Measurements from ENCODE around the gene ELOB.
"Not testable (repeated sequence)": the region's sequence is repeated elsewhere in the genome, so short reads cannot be mapped to it uniquely, and the experiment has no call there.

Gene ELOB

GRCh38 chr16:2745116-2745890, 31.8 kb downstream of the ELOB start:
- no peak for DNase-seq

DNA sequence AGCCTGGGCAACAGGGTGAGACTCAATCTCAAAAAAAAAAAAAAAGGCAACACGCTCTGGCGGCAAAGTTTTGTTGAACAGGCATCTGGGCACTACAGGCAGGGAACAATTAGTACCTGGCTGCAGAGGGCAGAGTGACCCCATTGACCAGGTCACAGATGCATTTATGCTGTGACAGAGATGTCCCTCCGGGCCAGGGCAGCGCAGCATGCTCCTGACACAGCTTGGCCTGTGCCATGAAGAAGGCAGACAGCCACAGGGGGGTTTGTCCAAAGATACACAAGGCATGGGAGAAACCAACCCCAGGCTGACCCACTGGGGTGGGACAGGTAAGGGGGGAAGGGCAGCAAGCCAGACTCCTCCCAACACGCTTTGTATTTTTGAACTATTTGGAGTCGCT, 32.4 kb downstream of the ELOB start:
- DNase-seq = no peak

GRCh38 chr16:2743007-2743810, 33.9 kb downstream of the ELOB start:
- no peak for DNase-seq

- no peak for DNase-seq
These were observed 34.6 kb downstream of the ELOB start for GRCh38 chr16:2742323-2743006.

- no peak for DNase-seq
These were observed 35.9 kb downstream of the ELOB start for GRCh38 chr16:2741168-2741567.

GRCh38 chr16:2740476-2740875, 36.6 kb downstream of the ELOB start:
- no peak for DNase-seq

DNA sequence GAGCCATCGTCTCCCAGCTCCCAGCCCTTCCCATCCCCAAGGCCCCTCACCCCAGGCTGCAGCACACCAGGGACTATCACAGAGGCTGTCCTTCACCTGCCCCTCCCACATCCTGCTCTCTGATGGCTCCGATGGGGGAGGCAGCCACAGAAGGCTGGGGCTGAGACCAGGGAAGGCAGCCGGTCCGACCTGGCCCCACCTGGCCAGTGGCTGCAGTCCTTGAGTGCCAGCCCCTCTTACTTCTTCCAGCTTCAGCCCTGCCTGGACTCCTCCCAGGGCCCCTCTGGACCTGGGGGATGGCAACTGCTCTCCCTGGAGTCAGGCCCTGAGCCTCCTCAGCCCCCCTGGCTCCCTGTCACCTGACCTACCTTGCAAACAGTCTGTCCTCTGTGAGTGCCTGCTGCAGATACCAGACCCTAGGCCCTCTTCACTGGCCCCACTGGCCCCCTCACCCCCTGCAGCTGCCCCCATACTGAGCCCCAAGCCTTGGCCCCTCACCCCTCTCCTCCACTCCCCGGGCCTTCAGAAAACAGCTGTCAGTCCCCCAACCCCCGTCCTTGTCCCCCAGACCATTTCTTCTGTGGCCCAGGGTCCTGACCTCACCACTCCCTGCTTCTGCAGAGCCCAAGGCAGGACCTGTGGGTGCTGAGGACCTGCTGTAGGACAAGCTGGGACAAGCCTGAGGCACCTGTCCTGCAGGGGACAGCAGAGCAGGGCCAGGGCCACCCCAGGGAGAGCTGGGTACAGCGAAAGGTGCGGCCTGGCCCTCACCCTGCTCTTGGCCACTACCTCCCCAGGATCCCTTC, 37.3 kb downstream of the ELOB start:
- DNase-seq = no peak

DNA sequence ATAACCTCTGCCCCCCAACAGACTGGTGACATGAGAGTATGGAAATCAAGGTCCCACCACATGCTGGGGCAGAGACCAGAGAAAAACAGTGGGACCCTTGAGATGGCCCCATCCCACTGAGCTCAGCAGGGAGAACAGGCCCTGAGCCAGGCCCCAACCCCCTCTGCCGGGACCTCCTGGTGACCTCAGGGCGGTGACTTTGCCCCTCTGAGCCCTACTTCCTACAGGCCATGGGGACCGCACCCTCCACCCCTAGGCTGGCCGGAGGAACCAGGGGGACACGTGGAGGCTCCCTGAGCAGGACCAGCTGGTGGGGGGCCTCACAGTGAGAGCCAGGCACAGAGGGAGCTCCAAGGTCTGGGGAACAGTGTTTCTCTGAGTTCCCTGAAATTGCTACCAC, 38.5 kb downstream of the ELOB start:
- no peak for DNase-seq

GRCh38 chr16:2737895-2738418, 39.1 kb downstream of the ELOB start:
- DNase-seq = no peak

GRCh38 chr16:2737238-2737605, 39.9 kb downstream of the ELOB start:
- DNase-seq = no peak

DNA sequence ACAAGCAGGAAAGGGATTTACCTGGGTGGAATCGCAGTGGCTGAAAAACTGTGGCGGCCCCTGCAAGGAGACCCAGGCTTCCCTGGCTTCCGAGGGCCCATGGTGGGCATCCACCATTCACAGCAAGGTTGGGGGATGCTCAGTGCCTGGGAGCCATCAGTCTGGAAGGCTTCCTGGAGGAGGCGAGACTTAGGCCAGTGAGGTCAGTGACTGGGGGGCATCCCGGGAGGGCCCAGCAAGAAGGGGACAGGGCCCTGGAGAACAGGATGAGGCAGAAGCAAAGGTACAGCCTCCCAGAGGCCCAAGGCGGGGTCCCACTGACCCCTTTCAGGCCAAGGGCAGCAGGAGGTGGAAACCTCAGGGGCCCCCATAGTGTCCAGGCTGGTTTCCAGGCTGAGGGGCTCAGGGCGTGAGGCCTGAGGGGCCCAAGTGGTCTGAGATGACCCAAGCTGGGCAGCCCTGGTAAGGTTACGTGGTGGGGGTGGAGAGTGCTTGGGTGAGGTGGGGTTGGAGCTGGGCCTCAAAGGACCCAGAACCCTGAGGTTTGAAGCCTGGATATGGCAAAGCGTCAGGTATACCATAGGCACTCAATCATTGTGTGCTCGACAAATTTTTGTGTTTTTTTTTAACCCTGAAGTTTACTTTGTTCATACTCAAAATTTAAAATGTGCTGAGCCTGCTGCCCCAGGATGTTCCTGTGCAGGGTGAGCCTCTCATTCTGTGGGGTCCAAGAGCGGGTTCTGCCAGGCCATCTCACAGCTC, 40.4 kb downstream of the ELOB start:
- no peak for DNase-seq

GRCh38 chr16:2734844-2735515, 42.1 kb downstream of the ELOB start:
- DNase-seq = no peak

DNA sequence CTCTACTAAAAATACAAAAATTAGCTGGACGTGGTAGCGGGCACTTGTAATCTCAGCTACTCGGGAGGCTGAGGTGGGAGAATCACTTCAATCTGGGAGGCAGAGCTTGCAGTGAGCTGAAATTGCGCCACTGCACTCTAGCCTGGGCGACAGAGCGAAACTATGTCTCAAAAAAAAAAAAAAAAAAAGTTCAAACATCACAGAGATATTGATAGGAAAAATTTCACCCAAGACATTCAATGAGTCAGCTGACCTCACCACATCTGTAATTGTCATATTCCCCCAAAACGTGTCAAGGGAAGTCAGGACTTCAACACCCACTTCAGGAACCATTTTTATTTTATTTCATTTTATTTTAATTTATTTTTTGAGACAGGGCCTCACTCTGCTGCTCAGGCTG, 49.0 kb downstream of the ELOB start:
- DNase-seq = no peak

DNA sequence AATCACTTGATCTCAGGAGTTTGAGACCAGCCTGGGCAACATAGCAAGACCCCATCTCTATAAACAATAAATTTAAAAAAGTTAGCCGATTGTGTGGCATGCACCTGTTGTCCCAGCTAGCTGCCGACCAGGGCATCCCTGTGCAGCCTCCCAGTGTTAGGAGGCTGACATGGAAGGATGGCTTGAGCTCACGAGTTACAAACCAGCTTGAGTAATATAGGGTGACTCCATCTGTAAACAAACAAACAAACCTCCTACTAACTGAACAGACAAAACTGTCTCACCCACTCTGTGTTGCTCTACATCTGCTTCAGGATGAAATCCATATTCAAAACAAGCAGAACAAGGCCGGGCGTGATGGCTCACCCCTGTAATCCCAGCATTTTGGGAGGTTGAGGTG, 50.2 kb downstream of the ELOB start:
- no peak for DNase-seq

- no peak for DNase-seq
These were observed 52.2 kb downstream of the ELOB start for GRCh38 chr16:2724816-2725348.

DNA sequence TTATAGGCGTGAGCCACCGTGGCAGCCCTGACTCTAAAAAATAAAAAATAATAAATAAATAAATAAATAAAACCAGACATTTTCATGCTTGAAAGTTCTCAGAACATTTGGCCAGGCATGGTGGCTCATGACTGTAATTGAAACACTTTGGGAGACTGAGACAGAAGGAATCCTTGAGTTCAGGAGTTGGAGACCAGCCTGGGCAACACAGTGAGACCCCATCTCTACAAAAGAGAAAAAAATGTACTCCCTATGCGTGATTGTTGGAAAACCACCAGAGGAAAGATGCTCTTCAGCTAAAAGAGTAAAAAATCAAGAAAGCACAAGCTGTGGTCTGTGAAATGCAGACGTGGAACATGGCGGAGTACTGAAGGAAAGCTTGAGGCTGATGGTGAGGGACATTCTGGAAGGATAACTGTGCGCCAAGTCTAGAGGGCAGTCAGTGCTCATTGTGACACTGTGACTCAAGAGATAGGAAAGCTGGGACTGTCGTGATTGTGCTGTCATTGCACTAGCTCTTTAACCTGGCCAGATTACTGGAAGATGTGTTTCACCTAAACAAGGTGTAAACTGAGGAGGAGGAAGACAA, 52.9 kb downstream of the ELOB start:
- DNase-seq = no peak

- not testable (repeated sequence) for DNase-seq
These were observed 55.4 kb downstream of the ELOB start for GRCh38 chr16:2721634-2722173.

Measured in fibroblast of skin of back (primary cell).